Upper lobe of right lung (tissue), 1 donor: ENCODE results near the gene ANG. TPM values are rescaled to one million over a fixed set of nuclear protein-coding genes. Genes with fewer than 3 reads are reported as not detected.

Experiments used
- ATAC-seq: fragments of 200-7000 bp; cut with Tn5 transposase; one replicate; pipeline ENCODE4 v1.9.1; 2020; ENCODE audit warnings: mild to moderate bottlenecking, moderate library complexity
- DNase-seq: peaks from one replicate; pipeline ENCODE4 v3.0.0-alpha.2; 2020
- H3K27ac ChIP-seq: fragments of 200-600 bp; one replicate; pipeline ENCODE4 v1.8.0; 2022
- H3K27me3 ChIP-seq: fragments of 200-600 bp; one replicate; pipeline ENCODE4 v1.8.0; 2022; ENCODE audit warnings: mild to moderate bottlenecking
- H3K36me3 ChIP-seq: fragments of 200-600 bp; one replicate; pipeline ENCODE4 v1.8.0; 2022
- H3K4me1 ChIP-seq: fragments of 200-600 bp; one replicate; pipeline ENCODE4 v1.8.0; 2022
- H3K4me3 ChIP-seq: fragments of 200-600 bp; one replicate; pipeline ENCODE4 v1.8.0; 2022; ENCODE audit warnings: mild to moderate bottlenecking
- H3K9me3 ChIP-seq: fragments of 200-600 bp; one replicate; pipeline ENCODE4 v1.8.0; 2022
- intact Hi-C: fragments of 100-400 bp; cut with DNase I; formaldehyde crosslinking; loops from one replicate; pipeline ENCODE4 v1.11.0; 2022
- total RNA-seq: library from RNA; stranded (reverse); fragmentation: NEBNext Ultra II Directional; extraction: Animal tissue kit (Norgen Biotek cat#: 25700); gene quantifications from one replicate; pipeline ENCODE4 v1.2.1, GENCODE V29; 2021
- TF ChIP-seq, protein P1 (sequence below): fragments of 200-600 bp; IDR thresholded peaks from one replicate; pipeline ENCODE4 v1.8.0; 2022; ENCODE audit warnings: antibody characterized with exemption
- donor health status: DM: no; HTN: yes; CAD: no; lungs with severe emphysema.

Gene ANG
- total RNA-seq, 1 donor from 2014 or later, result 28.1 TPM

DNA sequence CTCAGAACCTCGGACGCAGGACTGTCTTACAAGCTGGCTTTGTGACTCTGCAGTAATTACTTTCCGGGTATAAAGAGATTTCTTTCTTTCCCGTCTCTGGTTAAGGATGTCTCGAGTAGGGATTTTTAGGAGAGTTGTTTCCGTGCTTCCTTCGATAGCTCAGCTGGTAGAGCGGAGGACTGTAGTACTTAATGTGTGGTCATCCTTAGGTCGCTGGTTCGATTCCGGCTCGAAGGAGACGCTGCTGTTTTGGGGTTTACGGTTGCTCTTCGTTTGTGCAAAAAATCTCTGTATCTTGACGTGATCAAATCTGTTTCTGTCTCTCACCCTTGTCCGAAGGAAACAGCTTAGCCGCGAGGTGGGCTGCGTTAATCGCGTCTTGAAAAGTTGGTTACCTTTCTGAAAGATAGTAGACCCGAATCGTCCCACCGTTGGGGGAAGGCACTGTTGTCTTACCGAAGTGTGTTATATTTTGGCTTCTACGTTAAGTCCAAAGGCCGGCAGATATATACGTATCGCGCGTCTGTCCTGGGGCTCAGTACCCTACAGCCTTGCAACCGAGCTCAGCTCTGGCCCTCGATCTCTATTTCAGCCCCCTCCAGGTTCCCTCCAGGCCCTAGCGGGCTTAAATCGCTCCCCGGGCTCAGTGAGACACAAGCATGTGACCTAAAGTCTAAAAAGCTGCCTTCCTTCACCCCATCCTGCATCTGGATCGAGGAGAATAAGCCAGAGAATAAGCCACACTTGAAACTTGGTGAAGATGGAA lies 5.3 kb upstream of the ANG start:
- intact Hi-C loops, result loop anchor here (10.0 kb wide), 1 partner anchor 69 kb away; no protein-coding TSS in a partner anchor
- ATAC-seq, result peak; percentile 45
- H3K9me3 ChIP-seq, result no peaks in the 10 kb centered on the region

DNA sequence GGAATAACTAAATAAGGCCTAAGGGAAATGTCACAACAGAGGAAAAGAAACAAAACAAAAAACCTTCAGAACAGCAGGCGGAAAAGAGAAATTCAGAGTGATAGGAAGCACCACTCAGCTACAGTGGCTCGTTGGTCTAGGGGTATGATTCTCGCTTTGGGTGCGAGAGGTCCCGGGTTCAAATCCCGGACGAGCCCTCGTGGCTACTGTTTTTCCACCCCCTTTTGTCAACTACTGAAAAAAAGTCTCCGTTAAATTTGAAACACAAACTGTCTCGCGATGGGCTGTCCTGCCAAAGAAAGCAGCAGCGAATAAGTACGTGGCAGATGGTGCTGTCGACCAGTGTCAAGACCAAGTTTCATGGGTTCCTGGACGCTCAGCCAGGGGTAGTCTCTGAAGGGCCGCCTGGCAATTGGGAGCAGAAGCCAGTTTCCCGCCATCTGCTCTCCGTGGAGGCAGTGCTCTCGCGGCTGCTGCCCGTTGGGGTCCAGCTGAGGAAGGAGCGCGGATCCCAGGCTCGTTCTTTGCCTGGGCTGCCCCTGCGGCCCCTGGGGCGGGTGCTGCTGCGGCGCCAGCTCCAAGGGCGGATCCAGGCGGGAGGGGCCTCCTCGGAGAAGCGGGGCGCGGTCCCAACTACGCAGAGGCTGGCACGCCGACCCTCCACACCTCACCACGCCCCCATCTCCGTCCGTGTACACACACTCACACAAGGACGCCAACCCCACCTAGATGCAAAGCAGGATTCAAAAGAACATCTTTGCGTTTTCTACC lies 4.5 kb upstream of the ANG start, which contains the start of gene RNASE4:
Gene RNASE4, plus strand, starts transcription at position 670 of the 771 bp plus-strand sequence. CDS start 14,812 bp downstream, outside the sequence.
- intact Hi-C loops, result loop anchor here (10.0 kb wide), 1 partner anchor 69 kb away; no protein-coding TSS in a partner anchor
- Histone ChIP-seq H3K9me3 (no peaks in the 10 kb centered on the region), H3K4me1 (peaks cover 30% of the 10 kb centered on the region), H3K4me3 (peak within 1 kb of the TSS; percentile 73), H3K27me3 (no peaks in the 10 kb centered on the region), H3K27ac (peak within 1 kb of the TSS; percentile 100), H3K36me3 (no peaks in the 10 kb centered on the region)
- DNase-seq (peak; percentile 94), ATAC-seq (peak; percentile 74)
- TF ChIP-seq, protein P1, sequence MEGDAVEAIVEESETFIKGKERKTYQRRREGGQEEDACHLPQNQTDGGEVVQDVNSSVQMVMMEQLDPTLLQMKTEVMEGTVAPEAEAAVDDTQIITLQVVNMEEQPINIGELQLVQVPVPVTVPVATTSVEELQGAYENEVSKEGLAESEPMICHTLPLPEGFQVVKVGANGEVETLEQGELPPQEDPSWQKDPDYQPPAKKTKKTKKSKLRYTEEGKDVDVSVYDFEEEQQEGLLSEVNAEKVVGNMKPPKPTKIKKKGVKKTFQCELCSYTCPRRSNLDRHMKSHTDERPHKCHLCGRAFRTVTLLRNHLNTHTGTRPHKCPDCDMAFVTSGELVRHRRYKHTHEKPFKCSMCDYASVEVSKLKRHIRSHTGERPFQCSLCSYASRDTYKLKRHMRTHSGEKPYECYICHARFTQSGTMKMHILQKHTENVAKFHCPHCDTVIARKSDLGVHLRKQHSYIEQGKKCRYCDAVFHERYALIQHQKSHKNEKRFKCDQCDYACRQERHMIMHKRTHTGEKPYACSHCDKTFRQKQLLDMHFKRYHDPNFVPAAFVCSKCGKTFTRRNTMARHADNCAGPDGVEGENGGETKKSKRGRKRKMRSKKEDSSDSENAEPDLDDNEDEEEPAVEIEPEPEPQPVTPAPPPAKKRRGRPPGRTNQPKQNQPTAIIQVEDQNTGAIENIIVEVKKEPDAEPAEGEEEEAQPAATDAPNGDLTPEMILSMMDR, result no peak

More for the DNA sequence above, 5.3 kb upstream of the ANG start:
- Histone ChIP-seq H3K27ac (peak overlapping the region; percentile 100), H3K36me3 (no peaks in the 10 kb centered on the region), H3K4me3 (peak overlapping the region; percentile 73), H3K4me1 (peaks cover 30% of the 10 kb centered on the region), H3K27me3 (no peaks in the 10 kb centered on the region)
- TF ChIP-seq, protein P1, result no peak
- DNase-seq, result peak; percentile 78

DNA sequence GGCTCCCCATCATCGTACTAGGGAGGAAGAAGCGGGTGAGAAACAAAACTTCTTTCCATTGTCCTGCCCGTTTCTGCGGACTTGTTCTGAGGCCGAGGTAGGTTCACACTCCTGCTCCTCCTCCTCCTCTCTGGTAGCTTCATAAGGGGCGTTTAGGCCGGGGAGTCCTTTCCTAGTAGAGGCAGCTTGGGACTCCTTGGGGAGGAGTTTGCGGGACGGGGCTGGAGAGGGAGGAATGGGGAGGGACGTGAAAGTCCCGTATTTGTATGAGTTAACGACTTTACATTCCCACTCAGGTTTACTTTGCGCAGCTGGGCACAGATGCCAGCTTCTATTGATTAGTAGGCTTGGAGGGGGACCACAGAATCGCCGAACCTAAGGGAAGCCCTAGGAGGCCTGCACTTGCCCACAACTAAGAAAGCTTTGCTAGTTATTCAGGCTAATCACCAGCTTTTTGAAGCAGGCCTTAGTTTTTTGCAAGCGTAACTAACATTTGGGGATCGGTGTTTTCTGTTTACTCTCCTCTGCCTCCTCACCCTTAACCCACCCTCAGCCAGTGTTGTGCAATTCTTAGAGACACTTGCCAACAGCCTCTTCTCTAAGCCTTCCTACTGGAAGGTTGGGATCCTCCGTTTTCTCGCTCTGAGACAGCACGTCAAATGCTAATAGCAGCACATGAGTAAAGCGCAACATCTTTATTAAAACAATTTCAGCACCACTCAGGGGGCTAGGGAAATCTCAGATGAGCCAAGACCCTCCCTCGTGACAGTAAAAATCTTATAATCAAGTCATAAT lies 3.7 kb upstream of the ANG start:
- intact Hi-C loops, result loop anchor here (10.0 kb wide), 1 partner anchor 70 kb away; no protein-coding TSS in a partner anchor
- no peak for DNase-seq

DNA sequence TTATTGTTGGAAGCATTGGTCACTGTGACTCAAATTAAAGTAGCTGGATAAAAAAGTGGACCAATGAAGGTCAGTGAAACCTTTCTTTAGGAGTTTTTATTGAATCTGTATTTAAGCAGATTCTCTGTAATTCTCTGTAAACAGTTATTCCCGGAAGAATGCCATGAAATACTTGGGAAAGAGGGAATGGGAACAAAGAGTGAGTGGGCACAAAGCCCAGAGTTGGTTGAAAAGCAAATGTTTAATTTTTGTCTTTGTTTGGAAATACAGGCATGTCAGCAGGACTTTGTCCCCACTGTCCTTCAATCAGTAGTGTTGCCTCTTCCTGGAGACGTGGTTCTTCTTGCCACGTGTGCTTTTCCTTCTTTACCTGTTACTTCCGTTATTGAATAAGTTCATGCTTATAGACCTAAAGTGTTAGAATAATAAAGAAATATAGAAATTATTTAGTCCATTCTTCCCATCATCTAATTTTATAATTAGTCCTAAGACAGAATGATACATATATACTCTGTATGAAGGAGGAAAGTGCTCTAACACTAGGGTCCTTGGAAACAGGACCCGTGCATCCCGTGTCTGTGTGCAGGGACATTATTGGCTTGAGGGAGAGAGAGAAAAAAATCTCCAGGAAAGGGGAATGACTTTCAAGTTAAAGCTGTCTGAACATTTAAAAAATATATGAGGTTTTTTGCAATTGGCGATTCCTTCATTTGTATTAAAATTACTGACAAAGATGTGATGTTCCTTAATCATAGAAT lies 2.0 kb upstream of the ANG start:
- peak overlapping the region; percentile 100 for H3K27ac ChIP-seq
- H3K9me3 ChIP-seq, result no peaks in the 10 kb centered on the region
- intact Hi-C loops, result loop anchor here (10.0 kb wide), 1 partner anchor 72 kb away; no protein-coding TSS in a partner anchor
- DNase-seq (no peak), ATAC-seq (no peak)
- TF ChIP-seq, protein P1, result no peak
- H3K36me3 ChIP-seq, result no peaks in the 10 kb centered on the region
- H3K4me3 ChIP-seq, result peak overlapping the region; percentile 73
- H3K4me1 ChIP-seq, result peaks cover 16% of the 10 kb centered on the region
- H3K27me3 ChIP-seq, result no peaks in the 10 kb centered on the region

More for the DNA sequence above, 3.7 kb upstream of the ANG start:
- TF ChIP-seq, protein P1, result no peak
- Histone ChIP-seq H3K9me3 (no peaks in the 10 kb centered on the region), H3K4me1 (peaks cover 30% of the 10 kb centered on the region), H3K27ac (peak overlapping the region; percentile 100), H3K36me3 (no peaks in the 10 kb centered on the region), H3K4me3 (peak overlapping the region; percentile 73), H3K27me3 (no peaks in the 10 kb centered on the region)
- ATAC-seq, result peak; percentile 1
